ENCODE data around the gene NRXN3.

Gene NRXN3

DNA sequence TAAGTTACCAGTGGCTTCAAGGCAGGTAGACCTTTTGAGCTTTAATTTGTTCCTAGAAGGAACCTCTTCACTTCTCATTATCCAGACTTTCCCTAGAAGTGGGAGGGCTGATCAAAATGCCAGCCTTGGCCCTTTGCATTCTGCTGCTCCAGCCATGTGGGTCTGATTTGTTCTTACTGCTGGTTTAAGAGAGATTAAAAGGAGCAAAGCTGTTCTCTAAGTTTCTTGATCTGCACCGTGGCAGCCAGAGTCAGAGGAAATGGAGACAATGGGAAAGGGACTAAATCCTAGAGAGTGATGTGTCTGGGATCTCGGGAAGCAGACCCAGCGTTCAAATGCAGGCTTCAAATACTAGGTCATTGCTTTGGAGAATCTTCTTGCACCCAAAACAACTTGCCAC is 1281.4 kb downstream of the NRXN3 start:
- no peak for DNase-seq

DNA sequence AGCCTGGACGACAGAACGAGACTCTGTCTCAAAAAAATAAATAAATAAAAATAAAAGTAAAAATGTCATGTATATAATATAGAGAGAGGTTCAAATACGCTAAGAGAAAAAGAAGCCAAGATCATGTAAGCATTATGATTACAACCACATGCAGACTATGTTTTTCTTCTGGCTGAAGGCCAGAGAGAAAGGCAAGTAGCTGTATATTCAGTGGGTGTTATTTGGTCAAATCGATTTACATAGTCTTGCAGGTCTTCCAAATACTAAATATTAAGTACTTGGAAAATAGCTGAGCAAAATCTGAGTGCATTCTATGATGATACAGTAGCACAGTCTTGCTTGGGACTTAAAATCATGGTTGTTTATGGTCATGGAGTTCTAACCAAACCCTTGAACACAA is 1283.1 kb downstream of the NRXN3 start:
- no peak for DNase-seq

DNA sequence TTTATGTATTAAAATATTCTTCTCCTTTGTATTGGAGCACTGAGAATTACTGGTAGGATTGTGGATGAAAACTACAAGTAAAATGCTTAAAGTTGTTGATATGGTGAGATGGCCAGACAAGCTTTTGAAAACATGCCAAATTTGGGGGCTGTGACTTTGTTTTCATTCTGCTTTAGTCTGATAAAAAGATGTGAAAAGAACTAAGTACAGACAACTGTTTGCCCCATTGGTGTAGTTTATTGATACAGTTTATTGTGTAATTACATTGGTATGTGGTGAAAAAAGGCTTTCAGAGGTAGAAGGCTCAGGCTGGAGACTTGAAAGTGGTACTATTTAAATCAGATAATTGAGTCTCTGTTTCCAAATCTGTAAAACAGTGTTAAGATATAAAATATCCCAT is 1294.3 kb downstream of the NRXN3 start:
- no peak for DNase-seq

DNA sequence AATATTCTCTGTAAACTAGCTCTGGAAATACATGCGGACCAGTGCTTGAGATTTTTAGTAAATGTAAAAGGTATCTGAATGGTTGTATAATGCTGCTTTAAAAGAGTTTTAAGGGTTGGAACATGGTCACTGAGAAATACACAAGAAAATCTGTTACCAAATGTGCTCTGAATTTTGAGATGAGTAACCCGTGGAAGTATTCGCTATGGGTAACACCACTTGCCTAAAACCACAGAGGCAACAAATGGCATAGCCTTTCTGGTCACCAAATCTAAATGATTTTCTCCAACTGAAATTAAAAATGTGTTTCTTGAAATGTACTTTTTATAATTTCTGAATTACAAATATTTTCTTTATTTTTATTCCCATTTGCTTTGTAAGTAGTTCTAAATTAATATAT is 1295.5 kb downstream of the NRXN3 start:
- DNase-seq, result no peak

DNA sequence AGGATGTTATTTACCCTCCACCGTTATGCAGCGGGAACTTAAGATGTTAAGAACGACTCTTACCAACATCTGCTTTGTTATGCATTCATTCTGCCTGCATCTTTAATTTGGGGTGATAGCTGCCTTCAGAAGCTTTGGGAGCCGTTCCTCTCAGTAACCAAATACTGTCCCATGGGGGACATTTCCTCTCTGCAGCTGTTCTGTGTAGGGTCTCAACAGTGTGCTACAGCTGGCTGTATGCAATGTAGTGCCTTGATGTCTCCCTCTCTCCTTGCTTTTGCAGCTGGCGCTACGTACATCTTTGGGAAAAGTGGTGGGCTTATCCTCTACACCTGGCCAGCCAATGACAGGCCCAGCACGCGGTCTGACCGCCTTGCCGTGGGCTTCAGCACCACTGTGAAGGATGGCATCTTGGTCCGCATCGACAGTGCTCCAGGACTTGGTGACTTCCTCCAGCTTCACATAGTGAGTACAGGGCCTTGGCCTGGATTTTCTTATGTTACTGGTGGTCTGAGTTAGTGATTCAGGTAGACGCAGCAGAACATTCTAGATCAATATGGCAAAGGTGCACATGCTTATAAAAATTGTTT is 1296.9 kb downstream of the NRXN3 start:
- no peak for DNase-seq

DNA sequence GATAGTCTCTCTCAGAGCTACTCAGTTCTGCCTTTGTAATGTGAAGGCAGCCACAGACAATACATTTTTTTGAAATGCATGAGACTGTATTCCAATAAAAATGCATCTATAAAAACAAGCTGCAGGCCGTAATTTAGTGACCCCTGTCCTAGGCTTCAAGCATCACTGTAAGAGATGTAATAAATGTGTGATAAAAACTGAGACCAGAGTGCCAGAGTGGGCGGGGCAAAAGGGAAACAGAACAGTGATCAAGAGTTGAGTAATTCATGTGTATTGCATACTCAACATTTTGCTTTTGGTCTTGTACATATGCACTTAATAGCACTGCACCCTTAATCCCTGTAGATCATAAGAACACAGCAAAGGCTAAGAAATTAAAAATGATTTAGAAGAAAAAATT is 1297.7 kb downstream of the NRXN3 start:
- no peak for DNase-seq

DNA sequence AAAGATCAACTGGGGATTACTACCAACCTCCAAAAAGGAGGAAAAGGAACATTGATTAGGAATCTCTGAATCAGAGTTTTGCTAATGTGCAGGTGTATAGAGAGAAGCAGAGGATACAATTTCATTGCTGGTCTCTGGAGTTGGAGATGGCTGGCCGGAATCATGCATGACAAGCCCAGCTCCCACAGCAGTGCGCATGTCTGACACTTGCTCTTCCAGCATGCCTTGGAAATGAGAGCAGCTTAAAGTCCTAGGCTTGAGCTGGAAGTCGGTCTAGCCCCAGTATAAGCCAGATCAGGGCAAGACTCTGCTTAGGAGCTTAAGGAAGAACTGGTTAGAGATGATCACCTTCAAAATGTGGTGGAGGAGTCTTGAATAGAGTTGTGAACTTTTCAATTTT is 1298.3 kb downstream of the NRXN3 start:
- DNase-seq, result no peak

DNA sequence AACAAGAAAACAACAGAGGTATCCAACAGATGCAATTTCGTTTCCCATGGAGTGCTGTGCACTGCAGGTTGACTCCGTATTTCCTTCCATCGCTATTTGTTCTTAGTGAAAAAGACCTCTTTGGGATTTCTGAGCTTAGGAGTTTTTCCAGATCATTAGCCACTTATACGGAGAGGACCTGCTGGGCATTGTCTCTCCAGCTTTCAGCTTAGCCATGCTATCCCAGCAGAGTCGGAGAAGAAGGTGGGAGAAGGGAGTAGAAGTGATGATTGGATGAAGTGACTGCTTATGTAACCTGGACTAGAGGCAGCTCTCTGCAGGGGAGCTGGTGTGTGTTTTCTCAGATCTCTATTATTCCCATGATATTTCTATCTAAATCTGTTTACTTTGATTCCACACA is 1303.5 kb downstream of the NRXN3 start:
- DNase-seq, result no peak

DNA sequence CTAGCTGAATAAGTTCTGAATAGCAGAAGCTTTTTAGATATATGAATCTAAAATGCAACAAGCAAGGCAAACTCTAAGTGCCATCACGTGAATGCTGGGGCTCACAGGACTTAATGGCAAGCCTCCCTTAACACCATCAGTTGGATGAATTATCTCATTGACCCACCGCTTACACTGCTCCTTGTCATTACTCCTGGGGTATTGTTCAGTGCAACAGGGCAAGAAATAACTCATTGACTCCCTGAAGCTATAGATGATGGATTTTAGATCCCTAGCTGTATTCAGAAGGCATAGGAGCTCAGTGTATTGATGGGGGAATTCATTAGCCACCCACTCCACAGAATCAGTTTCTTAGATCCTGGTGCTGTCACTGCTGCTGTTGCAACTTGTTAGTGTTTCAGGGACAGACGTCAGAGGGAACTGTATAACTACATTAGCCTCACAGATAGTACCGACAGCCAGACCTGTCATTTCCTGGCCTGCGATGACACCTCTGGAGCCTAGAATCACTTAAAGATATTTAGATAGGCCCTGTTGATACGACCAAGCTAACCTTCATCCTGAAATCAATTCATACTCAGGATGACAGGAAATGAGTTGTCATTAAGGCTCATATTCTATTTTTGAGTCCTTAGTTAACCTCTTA is 1305.8 kb downstream of the NRXN3 start:
- DNase-seq, result no peak

DNA sequence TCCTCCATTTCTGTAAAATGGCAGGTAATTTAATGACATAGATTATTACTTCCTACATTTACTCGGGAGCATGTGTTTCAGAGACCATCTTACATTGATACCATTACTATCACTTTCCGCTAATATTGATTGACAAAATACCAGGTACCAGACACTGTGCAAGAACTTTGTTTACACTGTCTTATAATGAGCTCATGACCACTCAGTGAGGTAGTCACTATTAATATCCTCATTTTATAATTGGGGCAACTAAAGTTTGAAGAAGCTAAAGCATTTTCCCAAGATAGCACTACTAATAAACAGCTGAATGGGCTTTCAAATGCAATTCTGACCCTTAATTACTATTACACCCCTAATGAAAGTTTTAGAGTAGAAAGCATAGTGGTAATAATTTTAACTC is 1306.4 kb downstream of the NRXN3 start:
- no peak for DNase-seq

DNA sequence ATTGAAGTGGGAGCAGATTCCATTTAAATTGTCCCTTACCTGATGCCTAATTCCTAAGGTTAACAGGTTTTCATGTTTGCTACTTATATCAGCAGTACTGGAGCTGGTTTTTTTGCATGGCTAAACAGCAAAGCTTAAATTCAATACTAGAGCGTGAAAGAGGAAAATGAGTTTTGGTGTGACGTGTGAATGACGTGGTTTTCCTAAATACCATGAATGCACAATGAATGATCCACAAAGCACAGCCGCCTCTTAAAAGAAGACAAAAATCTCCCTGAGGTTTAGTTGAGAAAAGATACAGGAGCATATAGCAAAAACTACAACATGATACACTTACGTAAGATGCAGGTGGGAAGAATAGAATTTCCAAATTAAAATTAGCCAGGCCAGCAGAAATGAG is 1310.0 kb downstream of the NRXN3 start:
- no peak for DNase-seq

DNA sequence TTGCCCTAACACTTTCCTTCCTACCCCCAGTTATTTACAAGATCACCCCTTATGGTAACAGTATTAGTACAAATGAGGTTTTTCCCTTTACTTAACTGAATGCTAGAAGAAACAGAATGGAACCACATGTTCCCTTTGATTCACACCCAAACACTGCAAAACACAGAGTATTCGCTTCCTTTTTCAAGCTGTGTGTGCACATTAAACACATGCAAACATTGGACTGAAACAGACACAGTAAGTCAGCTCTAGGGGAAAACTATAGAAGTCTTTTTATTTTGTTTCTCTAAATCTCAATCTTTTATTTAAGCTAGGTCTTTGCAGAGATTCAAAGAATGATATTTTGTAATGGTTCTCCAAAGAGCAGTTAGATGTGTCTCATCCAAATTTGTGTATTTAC is 1312.7 kb downstream of the NRXN3 start:
- DNase-seq, result no peak

DNA sequence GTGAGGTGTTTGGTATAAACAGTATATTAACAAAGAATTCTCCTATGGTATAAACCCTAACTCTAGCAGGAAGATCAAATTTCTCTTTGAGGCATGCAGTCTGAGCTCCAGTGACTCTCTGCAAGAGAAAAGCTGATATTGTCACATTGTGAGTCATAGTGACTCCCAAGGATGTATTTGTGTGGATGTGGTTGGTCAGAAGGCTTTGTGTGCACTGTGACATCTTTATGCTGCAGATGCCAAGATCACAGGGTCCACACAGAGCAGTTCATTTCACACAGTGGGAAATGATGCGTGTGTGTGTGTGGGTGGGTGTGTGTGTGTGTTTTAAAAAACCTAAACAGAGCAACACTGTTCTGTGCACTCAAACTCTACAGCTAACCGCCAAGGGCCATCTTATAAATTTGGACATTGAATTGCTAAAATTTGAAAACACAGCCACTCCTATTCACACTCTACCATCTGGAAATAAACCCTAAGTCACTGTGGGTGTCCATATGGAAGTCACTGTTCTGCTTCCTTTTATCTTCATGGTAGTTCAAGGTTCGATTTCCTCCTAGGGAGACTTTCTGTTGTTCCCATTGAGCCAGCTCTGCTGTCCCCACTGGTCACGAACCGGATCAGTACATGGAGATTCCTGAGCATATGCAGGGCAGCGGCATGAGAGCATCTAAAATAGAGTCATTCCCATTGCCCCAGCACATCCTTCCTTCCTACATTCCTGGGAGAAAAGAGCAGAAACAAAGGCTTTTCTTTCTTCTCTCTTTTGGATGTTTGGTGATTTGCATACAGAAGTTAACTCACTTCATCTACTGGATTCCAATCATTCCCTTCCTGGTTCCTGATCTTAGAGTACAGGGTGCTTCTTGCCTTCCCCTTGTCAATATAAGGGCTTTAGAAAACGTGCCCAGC is 1313.6 kb downstream of the NRXN3 start:
- DNase-seq, result no peak

DNA sequence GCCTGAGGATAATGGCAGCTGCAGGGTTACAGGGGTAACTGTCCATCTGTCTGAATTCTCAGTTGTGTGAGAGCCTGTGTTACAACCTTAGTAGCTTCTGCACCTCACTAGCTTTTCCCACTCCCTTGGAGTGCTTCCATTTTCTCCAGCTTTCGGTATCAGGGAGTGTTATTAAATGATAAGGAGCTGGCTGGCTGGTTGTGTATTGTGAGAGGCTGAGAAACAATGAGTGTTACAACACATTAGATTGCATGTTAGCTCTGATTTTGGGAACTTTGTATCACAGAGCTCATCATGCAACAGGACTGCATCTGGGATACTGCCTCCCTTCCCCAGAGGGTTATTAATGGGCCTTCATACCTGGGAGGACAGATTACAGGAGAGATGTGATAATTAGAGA is 1317.5 kb downstream of the NRXN3 start:
- DNase-seq, result no peak

DNA sequence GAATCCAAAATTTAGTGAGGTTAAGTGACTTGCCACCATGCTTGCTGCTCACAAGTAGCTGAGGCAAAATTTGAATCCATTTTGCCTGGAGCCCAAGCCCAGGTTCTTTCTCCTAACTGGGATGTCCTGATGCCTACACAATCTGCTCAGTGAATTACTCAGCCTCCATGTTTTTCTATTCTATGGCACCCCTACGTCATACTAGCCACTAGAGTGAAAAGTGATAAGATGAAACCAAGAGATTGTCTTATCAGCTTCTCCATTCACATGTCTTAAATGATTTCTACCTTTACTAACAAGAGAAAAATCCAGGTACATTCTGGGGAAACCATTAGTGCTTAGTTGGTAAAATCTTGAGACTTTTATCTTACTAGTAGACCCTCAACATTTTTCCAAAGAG is 1321.0 kb downstream of the NRXN3 start:
- DNase-seq, result no peak

DNA sequence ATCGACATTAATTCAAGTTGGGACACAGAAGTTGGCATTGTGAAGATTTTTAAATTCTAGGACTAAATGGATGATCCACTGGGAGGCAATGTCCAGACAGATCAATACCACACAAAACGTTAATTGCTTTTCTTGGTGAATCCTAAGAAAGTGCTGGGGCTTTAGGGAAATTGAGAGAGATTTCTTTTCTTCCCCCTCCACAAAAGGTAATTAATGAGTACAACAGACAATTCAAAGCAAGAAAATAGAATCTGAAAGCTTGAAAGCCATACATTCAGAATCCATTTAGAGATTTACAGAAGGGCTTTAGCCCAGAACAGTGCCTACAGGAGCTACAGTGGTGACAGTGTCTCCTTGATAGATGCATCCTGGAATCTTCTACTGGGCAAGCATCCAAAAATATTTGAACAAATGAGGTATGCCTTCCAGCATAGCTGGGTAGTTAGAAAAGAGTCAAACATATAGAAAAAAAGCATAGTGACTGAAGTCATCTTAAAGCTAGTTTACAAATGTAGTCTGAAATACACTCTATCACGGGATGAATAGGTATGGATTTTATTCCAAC is 1323.0 kb downstream of the NRXN3 start:
- no peak for DNase-seq

DNA sequence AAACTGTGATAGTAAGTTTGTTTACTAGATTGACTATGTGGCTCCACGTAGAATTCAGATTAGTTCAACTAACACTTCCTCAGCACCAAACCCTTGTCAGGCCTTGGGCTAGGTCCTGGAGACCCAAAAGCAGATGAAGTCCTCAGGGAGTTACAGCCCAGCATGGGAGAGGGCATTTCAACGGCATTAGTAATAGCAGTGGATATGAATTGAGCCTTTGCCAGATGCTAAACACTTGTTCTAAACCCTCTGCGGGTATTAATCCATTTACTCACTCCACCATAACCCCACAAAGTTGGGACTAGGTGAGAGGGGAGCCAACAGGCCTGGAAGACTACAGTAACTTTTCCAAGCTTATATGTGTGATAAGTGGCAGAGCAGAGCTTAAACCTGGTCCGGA is 1326.5 kb downstream of the NRXN3 start:
- no peak for DNase-seq

DNA sequence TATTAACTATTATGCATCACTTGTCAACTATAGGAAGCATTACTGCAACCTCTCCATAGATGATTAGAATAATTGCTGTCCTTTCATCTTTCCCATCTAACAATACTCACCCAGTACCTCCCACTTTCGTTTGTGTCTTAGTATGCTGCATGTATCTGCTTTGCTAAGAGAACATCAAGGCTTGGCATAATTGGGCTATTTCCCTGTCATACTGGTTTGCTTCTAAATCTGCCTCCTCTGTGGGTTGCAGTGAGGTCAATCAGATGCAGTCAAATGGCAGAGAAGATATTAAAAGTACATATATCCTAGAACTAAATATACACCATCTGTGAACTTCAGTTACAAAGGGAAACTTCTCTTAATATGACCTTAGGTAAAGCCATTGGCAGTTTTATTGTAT is 1330.3 kb downstream of the NRXN3 start:
- DNase-seq, result no peak

DNA sequence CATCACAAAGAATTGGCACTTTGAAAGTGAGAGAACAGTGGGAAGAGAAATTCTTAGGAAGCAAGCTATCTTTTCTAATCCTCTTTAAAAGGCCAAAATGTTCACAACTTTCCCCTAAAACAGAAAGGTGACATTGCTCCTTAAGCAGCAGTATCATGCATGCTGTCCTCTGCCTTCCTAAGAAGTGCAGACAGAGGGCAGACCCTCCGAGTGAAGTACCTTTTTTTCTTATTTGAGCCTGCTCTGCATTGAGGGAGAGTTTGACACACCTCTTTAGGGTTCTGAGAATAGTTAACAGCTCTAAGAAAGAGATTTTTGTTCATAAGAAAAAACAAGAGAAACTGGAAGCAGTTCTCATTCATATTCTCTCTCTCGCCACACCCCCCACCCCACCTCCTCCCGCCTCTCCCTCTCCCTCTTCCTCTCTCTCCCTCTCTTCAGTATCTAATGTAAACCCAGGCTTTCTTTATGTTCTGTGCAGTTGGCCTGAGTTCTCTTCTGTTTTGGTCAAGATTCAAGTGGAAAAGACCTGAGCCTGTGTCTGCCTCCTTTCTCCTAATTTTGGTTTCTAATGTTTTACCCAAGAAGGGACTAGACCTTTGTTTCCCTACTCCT is 1332.1 kb downstream of the NRXN3 start:
- DNase-seq, result no peak

DNA sequence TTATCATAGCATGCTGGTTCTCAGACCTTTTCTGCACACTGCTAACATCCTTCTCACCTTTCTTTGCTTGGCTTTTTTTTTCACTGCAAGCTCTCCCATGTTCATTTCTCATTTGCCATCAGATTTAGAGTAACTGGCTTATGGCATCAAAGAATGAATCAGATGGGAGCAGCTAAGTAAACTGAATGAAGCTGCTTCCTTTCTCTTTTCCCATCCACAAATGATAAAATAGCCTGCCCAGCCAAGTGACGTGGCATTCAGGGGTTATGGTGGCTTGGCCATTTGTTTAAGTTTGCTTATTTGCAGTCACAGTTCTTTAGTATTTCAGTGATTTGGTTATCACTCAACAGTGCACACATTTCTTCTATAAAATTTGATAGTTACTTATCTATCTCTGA is 1332.6 kb downstream of the NRXN3 start:
- DNase-seq, result no peak

DNA sequence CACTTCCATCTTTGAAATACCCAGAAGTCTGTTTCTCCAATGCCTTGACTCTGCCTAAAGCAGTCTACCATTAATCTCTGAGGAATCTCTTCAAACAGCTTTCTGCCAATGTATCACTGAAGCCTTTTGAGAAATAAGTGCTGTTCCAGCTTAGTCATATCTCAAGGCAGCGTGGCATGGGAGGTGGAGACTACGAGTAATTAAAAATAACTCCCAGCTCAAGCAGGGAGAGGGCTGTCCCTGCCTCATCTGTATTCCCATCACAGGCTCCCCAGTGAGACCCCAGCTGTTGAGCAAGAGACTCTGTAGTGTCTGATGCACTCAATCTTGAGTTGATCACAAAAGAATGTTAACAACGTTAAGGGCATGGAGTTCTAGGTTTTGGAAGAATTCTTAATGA is 1340.5 kb downstream of the NRXN3 start:
- DNase-seq, result no peak

DNA sequence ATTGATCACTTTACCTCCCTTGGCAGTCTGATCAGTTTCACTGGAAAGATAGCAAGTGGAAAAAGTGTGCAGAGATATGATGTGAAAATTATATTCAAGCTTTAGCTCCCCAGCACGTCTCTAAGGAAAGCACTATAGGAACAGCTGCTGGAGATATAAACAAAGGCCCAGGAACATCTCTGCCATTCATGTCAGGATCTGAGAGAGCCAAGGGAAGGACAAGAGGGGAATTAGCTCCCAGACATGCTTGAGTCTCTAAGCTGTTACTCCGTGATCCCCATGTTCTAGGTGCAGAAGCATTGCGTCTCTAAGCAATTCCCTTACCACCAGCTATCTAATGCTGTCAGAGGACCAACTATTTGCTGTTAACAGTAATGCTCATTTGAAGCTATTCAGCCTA is 1341.0 kb downstream of the NRXN3 start:
- DNase-seq, result no peak

DNA sequence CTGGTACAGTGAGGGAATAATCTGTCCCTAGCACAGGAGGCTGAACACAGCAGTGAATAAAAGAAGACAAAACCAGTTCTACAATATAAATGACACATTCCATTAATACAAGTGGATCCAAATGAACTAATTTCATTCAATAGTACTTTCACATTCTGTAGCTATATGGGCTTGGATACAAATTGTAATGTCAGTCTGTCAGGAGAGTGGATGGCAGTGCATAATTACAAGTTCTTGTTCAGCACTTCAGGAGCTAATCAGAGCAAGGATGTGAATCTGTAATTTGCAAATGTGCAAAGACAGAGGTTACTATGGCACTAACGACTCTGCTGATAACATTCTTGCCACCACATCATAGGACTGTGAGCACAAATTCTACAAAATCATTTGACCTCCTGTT is 1343.3 kb downstream of the NRXN3 start:
- no peak for DNase-seq

DNA sequence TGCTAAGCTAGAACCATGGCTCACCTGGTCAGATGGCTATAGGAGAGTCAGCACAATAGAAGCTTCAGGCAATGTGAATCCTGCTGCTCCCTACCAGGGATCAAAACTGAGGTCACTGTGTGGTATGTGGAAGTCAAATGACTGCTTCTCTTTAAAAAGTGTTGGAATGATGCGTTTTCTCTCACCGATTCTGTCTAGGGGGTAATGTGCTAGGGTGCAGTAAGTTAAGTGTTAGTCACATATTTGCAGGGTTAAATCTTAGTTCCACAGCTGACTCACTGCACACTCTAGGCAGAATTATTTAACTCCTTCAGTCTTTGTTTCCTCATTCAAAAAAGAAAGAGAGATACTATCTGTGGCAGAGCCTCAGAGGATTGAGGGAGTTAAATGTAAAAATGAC is 1344.5 kb downstream of the NRXN3 start:
- DNase-seq, result no peak
